Measurements from ENCODE around the gene KCNK5. TPM values are rescaled to one million over a fixed set of nuclear protein-coding genes. Genes with fewer than 3 reads are reported as not detected.
A peak's percentile ranks its signal among the peaks of the same experiment; 100 is the strongest.

Gene KCNK5
- 1 to 10 TPM; 1.1 to 2.0 TPM for total RNA-seq

DNA sequence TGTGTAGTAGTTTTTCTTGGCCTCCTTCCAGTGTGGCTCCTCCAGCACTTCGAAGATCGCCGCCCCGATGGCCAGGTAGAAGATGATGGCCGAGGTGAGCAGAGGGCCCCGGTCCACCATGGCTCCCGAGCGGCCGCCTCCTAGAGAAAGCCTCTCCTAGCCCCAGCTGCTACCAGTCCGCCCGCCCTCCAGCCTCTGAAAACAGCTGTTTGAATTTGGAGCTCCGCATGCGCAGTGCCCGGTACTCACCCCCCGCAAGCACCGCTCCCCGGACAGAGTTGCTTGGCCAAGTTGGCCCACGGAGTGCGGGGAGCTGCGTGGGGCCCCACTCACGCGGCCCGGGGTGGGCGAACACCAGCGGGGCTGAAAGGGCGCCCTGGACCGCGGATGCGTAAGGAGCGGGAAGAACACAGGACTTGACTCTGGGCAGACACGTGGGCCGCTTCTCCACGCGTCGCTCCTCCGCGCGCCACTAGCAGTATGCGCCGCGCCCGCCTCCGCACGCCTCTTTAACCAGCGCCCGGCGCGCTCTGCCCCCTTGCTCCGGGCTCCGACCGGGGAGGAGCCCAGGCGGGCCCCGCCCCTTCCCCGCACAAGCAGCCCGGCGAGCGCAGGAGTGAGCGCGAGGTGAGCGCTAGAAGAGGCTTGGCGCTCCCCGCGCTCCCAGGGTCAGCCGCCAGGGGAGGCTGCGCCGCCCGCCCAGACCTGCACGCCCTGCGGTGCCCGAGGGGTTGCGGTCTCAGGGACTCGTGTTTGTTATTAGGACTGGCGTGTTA, at the start of gene KCNK5:
KCNK5 (minus strand) TSS at position 484 of the 776 bp plus-strand sequence; CDS start at position 120, 364 bp downstream.
- H3K36me3 ChIP-seq = no peaks in the 10 kb centered on the region
- peaks cover 4 to 8% of the 10 kb centered on the region in 2 donors for H3K27me3 ChIP-seq
- peak within 1 kb of the TSS; percentile 31 to 52 for H3K4me3 ChIP-seq
- TF ChIP-seq, protein P1, sequence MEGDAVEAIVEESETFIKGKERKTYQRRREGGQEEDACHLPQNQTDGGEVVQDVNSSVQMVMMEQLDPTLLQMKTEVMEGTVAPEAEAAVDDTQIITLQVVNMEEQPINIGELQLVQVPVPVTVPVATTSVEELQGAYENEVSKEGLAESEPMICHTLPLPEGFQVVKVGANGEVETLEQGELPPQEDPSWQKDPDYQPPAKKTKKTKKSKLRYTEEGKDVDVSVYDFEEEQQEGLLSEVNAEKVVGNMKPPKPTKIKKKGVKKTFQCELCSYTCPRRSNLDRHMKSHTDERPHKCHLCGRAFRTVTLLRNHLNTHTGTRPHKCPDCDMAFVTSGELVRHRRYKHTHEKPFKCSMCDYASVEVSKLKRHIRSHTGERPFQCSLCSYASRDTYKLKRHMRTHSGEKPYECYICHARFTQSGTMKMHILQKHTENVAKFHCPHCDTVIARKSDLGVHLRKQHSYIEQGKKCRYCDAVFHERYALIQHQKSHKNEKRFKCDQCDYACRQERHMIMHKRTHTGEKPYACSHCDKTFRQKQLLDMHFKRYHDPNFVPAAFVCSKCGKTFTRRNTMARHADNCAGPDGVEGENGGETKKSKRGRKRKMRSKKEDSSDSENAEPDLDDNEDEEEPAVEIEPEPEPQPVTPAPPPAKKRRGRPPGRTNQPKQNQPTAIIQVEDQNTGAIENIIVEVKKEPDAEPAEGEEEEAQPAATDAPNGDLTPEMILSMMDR (IDR thresholded peaks at IDR 0.05) = peak; percentile 30 to 67
- no peak within 1 kb of the TSS for H3K27ac ChIP-seq
- peak; percentile 62 for DNase-seq (ENCODE audit: low spot score)
- no peaks in the 10 kb centered on the region for H3K9me3 ChIP-seq
- H3K4me1 ChIP-seq = peaks cover 0 to 15% of the 10 kb centered on the region in 2 donors

- Histone ChIP-seq H3K27ac (no peak overlapping the region), H3K4me1 (no peaks in the 10 kb centered on the region), H3K27me3 (no peaks in the 10 kb centered on the region), H3K9me3 (no peaks in the 10 kb centered on the region), H3K36me3 (no peaks in the 10 kb centered on the region), H3K4me3 (no peak overlapping the region)
- DNase-seq (ENCODE audit: low spot score) = no peak
- TF ChIP-seq, protein P1 (IDR thresholded peaks at IDR 0.05) = no peak
Observed at GRCh38 chr6:39276379-39276995, 47.2 kb upstream of the KCNK5 start.

- DNase-seq (ENCODE audit: low spot score) = no peak
- H3K4me3 ChIP-seq = no peak overlapping the region
- H3K4me1 ChIP-seq = no peaks in the 10 kb centered on the region
- H3K36me3 ChIP-seq = no peaks in the 10 kb centered on the region
- H3K9me3 ChIP-seq = no peaks in the 10 kb centered on the region
- H3K27me3 ChIP-seq = no peaks in the 10 kb centered on the region
- TF ChIP-seq, protein P1 (IDR thresholded peaks at IDR 0.05) = no peak
- H3K27ac ChIP-seq = no peak overlapping the region
Observed at GRCh38 chr6:39274903-39275302, 45.6 kb upstream of the KCNK5 start.

DNA sequence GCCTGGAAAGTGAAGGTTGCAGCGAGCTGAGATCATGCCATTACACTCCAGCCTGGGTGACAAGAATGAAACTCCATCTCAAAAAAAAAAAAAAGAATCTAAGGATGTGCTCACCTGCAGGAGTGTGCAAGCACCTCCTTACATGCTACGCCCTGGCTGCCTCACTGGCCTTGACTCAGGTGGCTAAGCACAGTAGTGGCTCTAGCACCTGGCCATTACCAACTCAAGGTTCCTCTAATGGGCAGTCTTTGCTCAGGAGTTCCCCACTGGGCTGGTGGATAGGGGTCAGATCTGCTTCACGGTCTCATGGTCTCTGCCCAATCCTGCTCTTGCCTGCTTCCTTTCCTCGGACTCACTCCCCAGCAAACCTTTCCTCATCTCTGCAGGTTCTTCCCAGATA, 45.2 kb upstream of the KCNK5 start:
- Histone ChIP-seq H3K36me3 (no peaks in the 10 kb centered on the region), H3K4me1 (no peaks in the 10 kb centered on the region), H3K27ac (no peak overlapping the region), H3K9me3 (no peaks in the 10 kb centered on the region), H3K4me3 (no peak overlapping the region), H3K27me3 (no peaks in the 10 kb centered on the region)
- TF ChIP-seq, protein P1 (IDR thresholded peaks at IDR 0.05) = no peak
- no peak for DNase-seq (ENCODE audit: low spot score)

- TF ChIP-seq, protein P1 (IDR thresholded peaks at IDR 0.05) = no peak
- H3K36me3 ChIP-seq = no peaks in the 10 kb centered on the region
- H3K4me3 ChIP-seq = no peak overlapping the region
- no peaks in the 10 kb centered on the region for H3K9me3 ChIP-seq
- H3K27ac ChIP-seq = no peak overlapping the region
- H3K4me1 ChIP-seq = no peaks in the 10 kb centered on the region
- no peak for DNase-seq (ENCODE audit: low spot score)
- H3K27me3 ChIP-seq = no peaks in the 10 kb centered on the region
Observed at GRCh38 chr6:39273406-39273821, 44.1 kb upstream of the KCNK5 start.
